Measurements from ENCODE around the gene PRKN. TPM values are rescaled to one million over a fixed set of nuclear protein-coding genes. Genes with fewer than 3 reads are reported as not detected.

The PRKN gene
- total RNA-seq, 6 experiments from 2014 or later = 0.32 TPM; not detected in 5

DNA sequence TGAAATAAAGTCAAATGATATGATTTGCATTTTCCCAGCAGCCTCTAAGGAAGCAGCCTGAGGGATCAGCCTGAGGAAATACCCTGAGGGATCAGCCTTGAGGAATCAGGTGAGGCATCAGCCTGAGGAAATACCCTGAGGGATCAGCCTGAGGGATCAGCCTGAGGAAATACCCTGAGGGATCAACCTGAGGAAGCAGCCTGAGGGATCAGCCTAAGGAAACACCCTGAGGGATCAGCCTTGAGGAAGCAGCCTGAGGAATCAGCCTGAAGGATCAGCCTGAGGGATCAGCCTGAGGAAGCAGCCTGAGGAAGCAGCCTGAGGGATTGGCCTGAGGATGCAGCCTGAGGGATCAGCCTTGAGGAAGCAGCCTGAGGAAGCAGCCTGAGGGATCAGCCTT lies 784.0 kb downstream of the PRKN start:
- Mint-ChIP-seq H3K9me3 (peaks cover 34% of the 10 kb centered on the region), H3K4me3 (no peak overlapping the region), H3K27ac (no peak overlapping the region), H3K27me3 (ENCODE audit: insufficient read depth) (no peaks in the 10 kb centered on the region; the same call in 1 of the 2 replicates), H3K4me1 (ENCODE audit: low read depth) (no peaks in the 10 kb centered on the region), H3K36me3 (ENCODE audit: low read depth) (peaks cover 5% of the 10 kb centered on the region)
- TF ChIP-seq CTCF (IDR thresholded peaks at IDR 0.05) = no peak
- no peak for DNase-seq

GRCh38 chr6:161941565-161941964 lies 786.0 kb downstream of the PRKN start:
- Mint-ChIP-seq H3K4me1 (ENCODE audit: low read depth) (no peaks in the 10 kb centered on the region), H3K27ac (no peak overlapping the region), H3K27me3 (ENCODE audit: insufficient read depth) (no peaks in the 10 kb centered on the region; the same call in 1 of the 2 replicates), H3K4me3 (no peak overlapping the region), H3K9me3 (peaks cover 36% of the 10 kb centered on the region), H3K36me3 (ENCODE audit: low read depth) (peaks cover 5% of the 10 kb centered on the region)
- no peak for TF ChIP-seq CTCF (IDR thresholded peaks at IDR 0.05)
- DNase-seq = no peak

DNA sequence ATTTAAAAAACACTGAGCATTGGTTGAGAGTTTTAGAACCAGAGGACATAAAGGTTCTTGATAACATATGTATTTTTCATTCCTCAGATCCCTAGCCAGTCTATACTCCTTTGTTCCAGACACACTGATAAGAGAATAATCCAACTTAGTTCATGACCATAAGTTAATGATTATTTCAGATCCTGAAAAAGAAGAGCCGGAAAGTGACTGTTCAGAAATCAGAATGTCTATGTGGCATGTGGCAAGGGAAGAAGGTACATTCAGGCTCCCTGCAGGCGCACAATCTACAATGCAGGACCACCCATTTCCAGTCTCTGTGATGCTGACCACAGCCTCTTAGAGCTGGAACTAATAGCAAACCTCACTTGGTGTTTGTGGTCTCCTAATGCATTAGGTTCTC lies 787.0 kb downstream of the PRKN start:
- no peak overlapping the region for H3K4me3 Mint-ChIP-seq
- peaks cover 36% of the 10 kb centered on the region for H3K9me3 Mint-ChIP-seq
- H3K36me3 Mint-ChIP-seq (ENCODE audit: low read depth) = peaks cover 5% of the 10 kb centered on the region

GRCh38 chr6:161926324-161926723 lies 801.2 kb downstream of the PRKN start:
- Mint-ChIP-seq H3K4me3 (no peak overlapping the region), H3K27ac (no peak overlapping the region), H3K9me3 (peaks cover 36% of the 10 kb centered on the region), H3K36me3 (ENCODE audit: low read depth) (no peaks in the 10 kb centered on the region), H3K4me1 (ENCODE audit: low read depth) (no peaks in the 10 kb centered on the region), H3K27me3 (ENCODE audit: insufficient read depth) (no peaks in the 10 kb centered on the region)
- TF ChIP-seq CTCF (IDR thresholded peaks at IDR 0.05) = no peak
- no peak for DNase-seq

More for the DNA sequence above, 787.0 kb downstream of the PRKN start:
- DNase-seq = no peak
- no peaks in the 10 kb centered on the region; the same call in 1 of the 2 replicates for H3K27me3 Mint-ChIP-seq (ENCODE audit: insufficient read depth)
- H3K4me1 Mint-ChIP-seq (ENCODE audit: low read depth) = no peaks in the 10 kb centered on the region
- TF ChIP-seq CTCF (IDR thresholded peaks at IDR 0.05) = no peak
- H3K27ac Mint-ChIP-seq = no peak overlapping the region

DNA sequence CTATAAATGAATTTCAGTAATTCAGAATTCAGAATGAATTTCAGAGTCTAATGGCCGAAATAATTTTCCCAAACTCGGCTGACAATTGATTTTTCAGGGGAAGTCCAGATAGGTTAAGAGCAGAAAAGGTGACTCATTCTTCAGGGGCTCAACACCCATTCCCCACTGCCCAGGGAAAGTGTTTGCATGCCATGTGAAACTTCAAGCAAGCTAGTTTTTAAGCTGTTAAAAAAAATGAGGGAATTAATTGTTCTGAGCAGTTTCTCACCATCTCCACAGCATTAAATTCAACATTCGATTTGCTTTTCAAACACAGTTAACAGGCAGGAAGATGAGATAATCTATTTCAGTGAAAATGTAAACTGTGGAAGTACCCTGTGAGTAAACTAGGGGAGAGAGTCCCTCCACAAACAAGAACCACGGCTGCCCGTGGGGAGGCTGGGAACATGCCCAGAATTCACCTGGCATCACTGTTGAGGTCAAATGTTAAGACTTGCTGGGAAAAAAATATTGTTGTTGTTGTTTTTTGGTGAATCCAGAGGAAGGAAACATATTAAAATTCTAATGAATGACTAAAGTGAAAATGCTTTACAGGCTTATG lies 803.0 kb downstream of the PRKN start:
- no peaks in the 10 kb centered on the region for H3K27me3 Mint-ChIP-seq (ENCODE audit: insufficient read depth)
- no peaks in the 10 kb centered on the region for H3K36me3 Mint-ChIP-seq (ENCODE audit: low read depth)
- no peak for TF ChIP-seq CTCF (IDR thresholded peaks at IDR 0.05)
- H3K9me3 Mint-ChIP-seq = peaks cover 22% of the 10 kb centered on the region
- H3K27ac Mint-ChIP-seq = no peak overlapping the region
- H3K4me3 Mint-ChIP-seq = no peak overlapping the region
- no peaks in the 10 kb centered on the region for H3K4me1 Mint-ChIP-seq (ENCODE audit: low read depth)
- no peak for DNase-seq
